Ovary (tissue), 3 donors: ENCODE measurements around the gene DOK6.

Experiments
- CTCF ChIP-seq, 3 donors: fragments of 450-650 bp in 2 of 3; fragments of 200-600 bp in 1 of 3; IDR thresholded peaks; one replicate each; pipeline versions ENCODE4 v1.5.1 to v1.8.0; 2016 to 2022; ENCODE audit warnings: antibody characterized with exemption in 3 of 3, mild to moderate bottlenecking in 1 of 3
- EP300 ChIP-seq: sonication (generic); formaldehyde crosslinking; IDR thresholded peaks from one replicate; pipeline ENCODE4 v1.6.1; 2017; ENCODE audit warnings: antibody characterized with exemption
- POLR2A ChIP-seq: fragments of 450-650 bp; IDR thresholded peaks from one replicate; pipeline ENCODE4 v1.6.1; 2017; ENCODE audit warnings: antibody characterized with exemption, mild to moderate bottlenecking, moderate library complexity
- donor health status: DM: no; HTN: no; CAD: no.

DNA sequence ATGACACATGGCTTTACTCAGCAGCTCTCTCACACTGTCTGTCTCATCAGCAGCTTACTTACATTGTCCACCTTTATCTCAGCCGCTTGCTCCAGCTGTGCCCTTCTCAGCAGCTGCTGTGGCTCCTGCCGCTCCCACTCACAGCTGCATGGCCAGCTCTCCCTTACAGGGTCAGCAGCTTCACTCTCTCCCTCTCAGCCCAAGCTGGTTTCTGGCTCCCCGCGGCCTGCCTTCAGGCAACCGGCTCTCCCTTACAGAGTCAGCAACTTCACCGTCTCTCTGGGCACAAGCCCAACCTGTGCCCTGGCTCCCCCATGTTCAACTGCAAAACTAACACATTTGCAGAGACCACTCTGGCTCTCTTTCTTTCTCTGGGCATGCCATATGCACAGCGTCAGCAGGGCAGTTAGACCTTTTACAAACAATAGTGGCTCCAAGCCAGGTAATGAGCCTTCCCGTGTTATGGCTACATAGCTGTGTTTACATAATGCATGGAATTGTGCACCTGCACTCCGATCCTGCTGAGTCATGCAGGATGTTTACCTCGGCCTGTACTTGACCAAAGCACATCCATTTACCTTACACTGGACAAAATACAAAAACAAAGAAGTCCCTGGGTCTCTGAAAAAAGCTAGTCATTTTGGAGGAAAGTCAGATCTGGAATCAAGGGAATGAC lies 167.3 kb downstream of the DOK6 start:
- TF ChIP-seq CTCF (IDR thresholded peaks at IDR 0.05) = no peak
- TF ChIP-seq POLR2A = no peak
- no peak for TF ChIP-seq EP300
